ENCODE data around the gene RNF223. TPM values are rescaled to one million over a fixed set of nuclear protein-coding genes. Genes with fewer than 3 reads are reported as not detected.

The RNF223 gene
- total and polyA plus RNA-seq, 2 of the 8 experiments (the other 6 are each of a cell fraction or from before 2014, with no cell fraction given), result not detected

DNA sequence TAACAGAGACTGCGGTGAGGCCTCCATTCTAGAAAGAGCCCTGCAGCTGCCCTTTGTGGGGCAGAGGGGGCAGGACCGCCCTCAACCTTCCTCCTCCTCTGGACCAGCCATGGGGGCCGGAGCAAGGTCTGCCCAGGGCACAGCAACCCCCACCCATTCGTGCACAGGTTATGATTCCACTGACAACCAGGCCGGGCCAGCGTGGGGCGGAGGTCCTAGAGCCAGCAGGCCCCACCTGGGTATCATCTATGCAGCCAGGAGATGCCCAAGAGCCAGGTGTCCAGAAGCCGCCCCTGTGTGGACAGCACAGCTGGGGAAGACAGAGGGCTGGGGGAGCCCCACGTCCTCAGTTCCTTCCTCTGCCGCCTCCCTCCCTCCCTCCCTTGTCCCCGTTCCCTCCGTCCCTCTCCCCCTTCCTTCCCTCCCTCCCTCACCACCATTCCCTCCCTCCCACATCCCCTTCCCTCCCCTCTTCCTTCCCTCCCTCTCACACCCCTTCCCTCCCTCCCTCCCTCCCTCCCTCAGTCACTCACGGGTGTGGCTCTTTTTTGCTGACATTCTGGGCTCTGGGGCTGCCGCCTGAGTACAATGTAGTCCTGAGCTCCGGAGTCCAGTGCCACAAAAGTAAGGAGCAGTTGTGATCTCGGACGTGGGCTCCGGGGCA is 12.3 kb downstream of the RNF223 start (continued):
- TF ChIP-seq, protein P1, sequence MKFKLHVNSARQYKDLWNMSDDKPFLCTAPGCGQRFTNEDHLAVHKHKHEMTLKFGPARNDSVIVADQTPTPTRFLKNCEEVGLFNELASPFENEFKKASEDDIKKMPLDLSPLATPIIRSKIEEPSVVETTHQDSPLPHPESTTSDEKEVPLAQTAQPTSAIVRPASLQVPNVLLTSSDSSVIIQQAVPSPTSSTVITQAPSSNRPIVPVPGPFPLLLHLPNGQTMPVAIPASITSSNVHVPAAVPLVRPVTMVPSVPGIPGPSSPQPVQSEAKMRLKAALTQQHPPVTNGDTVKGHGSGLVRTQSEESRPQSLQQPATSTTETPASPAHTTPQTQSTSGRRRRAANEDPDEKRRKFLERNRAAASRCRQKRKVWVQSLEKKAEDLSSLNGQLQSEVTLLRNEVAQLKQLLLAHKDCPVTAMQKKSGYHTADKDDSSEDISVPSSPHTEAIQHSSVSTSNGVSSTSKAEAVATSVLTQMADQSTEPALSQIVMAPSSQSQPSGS (IDR thresholded peaks at IDR 0.05; ENCODE audit: low read length), result no peak
- TF ChIP-seq GABPA (IDR thresholded peaks at IDR 0.05; ENCODE audit: borderline replicate concordance, insufficient read depth, low read length) (no peak), EZH2 (IDR thresholded peaks at IDR 0.05; ENCODE audit: low read depth, low read length, severe bottlenecking) (no peak), JUND (IDR thresholded peaks at IDR 0.05; ENCODE audit: low read length) (no peak), SUZ12 (IDR thresholded peaks at IDR 0.05; ENCODE audit: low read length) (no peak), RAD21 (IDR thresholded peaks at IDR 0.05 in 1 of 2, conservative IDR thresholded peaks at IDR 0.05 in 1 of 2; ENCODE audit: low read depth in 2 of 2, low read length in 2 of 2) (no peak), SAP30 (IDR thresholded peaks at IDR 0.05; ENCODE audit: insufficient read depth, insufficient replicate concordance, low read length) (no peak)
- TF ChIP-seq, protein P2, sequence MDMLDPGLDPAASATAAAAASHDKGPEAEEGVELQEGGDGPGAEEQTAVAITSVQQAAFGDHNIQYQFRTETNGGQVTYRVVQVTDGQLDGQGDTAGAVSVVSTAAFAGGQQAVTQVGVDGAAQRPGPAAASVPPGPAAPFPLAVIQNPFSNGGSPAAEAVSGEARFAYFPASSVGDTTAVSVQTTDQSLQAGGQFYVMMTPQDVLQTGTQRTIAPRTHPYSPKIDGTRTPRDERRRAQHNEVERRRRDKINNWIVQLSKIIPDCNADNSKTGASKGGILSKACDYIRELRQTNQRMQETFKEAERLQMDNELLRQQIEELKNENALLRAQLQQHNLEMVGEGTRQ (IDR thresholded peaks at IDR 0.05; ENCODE audit: low read length), result no peak

All from H1 (cell line).